H1 (cell line): Measurements from ENCODE around the gene CADM1. TPM values are rescaled to one million over a fixed set of nuclear protein-coding genes. Genes with fewer than 3 reads are reported as not detected.

Source experiments
- CTCF ChIA-PET: fragments of 300-600 bp; sonication (Branson Sonifier 250); formaldehyde crosslinking; loops from one replicate; lab custom pipeline; 2021; ENCODE audit not compliant: partially characterized antibody; lab: Charles Lee
- POLR2A ChIA-PET: fragments of 300-600 bp; sonication (Branson Sonifier 250); formaldehyde crosslinking; loops from one replicate; lab custom pipeline; 2021; ENCODE audit warnings: inconsistent platforms; ENCODE audit not compliant: partially characterized antibody; lab: Charles Lee
- DNase-seq, 2 experiments: peaks; one replicate each; pipeline versions ENCODE4 v3.0.0 to v3.0.0-alpha.2; 2010 to 2022; ENCODE audit warnings: low spot score in 2 of 2, low read depth in 1 of 2, mixed read lengths in 1 of 2
- FAIRE-seq: peaks from 2 replicates; lab custom pipeline; 2011; peaks lifted over from hg19 to GRCh38; lab: Jason Lieb, UNC
- H2AFZ ChIP-seq: 2 replicates; pipeline ENCODE4 v1.8.1; 2012; ENCODE audit warnings: low read length, inconsistent platforms
- H2AK5ac ChIP-seq: 2 replicates; pipeline ENCODE4 v1.6.1; 2013; ENCODE audit warnings: low read depth, low read length
- H2BK120ac ChIP-seq: replicated peaks from 2 replicates; pipeline ENCODE3; 2013; ENCODE audit warnings: low read depth, low read length, inconsistent platforms
- H2BK12ac ChIP-seq: 2 replicates; pipeline ENCODE4 v1.6.1; 2013; ENCODE audit warnings: low read depth, low read length
- H2BK15ac ChIP-seq: 2 replicates; pipeline ENCODE4 v1.6.1; 2013; ENCODE audit warnings: low read length
- H2BK20ac ChIP-seq: 2 replicates; pipeline ENCODE4 v1.6.1; 2013; ENCODE audit warnings: low read length
- H2BK5ac ChIP-seq: 2 replicates; pipeline ENCODE4 v1.6.1; 2013; ENCODE audit warnings: low read depth, low read length
- H3K14ac ChIP-seq: 2 replicates; pipeline ENCODE4 v1.6.1; 2013; ENCODE audit warnings: inconsistent platforms; ENCODE audit not compliant: insufficient read length
- H3K18ac ChIP-seq: 2 replicates; pipeline ENCODE4 v1.6.1; 2013; ENCODE audit warnings: low read length; ENCODE audit errors: extremely low read depth
- H3K23ac ChIP-seq: 2 replicates; pipeline ENCODE4 v1.6.1; 2013; ENCODE audit warnings: inconsistent platforms; ENCODE audit not compliant: insufficient read length
- H3K23me2 ChIP-seq: 2 replicates; pipeline ENCODE4 v1.6.1; 2013; ENCODE audit warnings: low read depth, low read length
- H3K27ac ChIP-seq: 2 replicates; pipeline ENCODE4 v1.6.1; 2011; ENCODE audit warnings: low read depth, low read length, inconsistent platforms
- H3K27me3 ChIP-seq, 4 experiments: replicated peaks in 1 of 4; 1 replicate in 1 of 4; 2 replicates in 3 of 4; pipeline versions ENCODE4 v1.6.1 to v1.8.1; 2011 to 2013; ENCODE audit warnings: low read length in 3 of 4, mild to moderate bottlenecking in 3 of 4, inconsistent platforms in 2 of 4, mixed read lengths in 2 of 4, moderate library complexity in 1 of 4; ENCODE audit not compliant: control insufficient read depth in 3 of 4, insufficient read depth in 3 of 4; ENCODE audit errors: extremely low read depth in 1 of 4
- H3K36me3 ChIP-seq, 4 experiments: 2 replicates each; pipeline versions ENCODE4 v1.6.1 to v1.8.1; 2011 to 2013; ENCODE audit warnings: mild to moderate bottlenecking in 4 of 4, low read length in 3 of 4, moderate library complexity in 2 of 4, control low read depth in 1 of 4, inconsistent platforms in 1 of 4; ENCODE audit not compliant: insufficient read depth in 4 of 4, control insufficient read depth in 2 of 4
- H3K4ac ChIP-seq: replicated peaks from 2 replicates; pipeline ENCODE3; 2013; ENCODE audit warnings: low read length, low read depth, mixed read lengths, inconsistent platforms; ENCODE audit not compliant: insufficient read length
- H3K4me1 ChIP-seq, 4 experiments: replicated peaks in 1 of 4; 1 replicate in 1 of 4; 2 replicates in 3 of 4; pipeline versions ENCODE4 v1.6.1 to v1.8.1; 2011 to 2013; ENCODE audit warnings: low read length in 3 of 4, inconsistent platforms in 2 of 4, mixed read lengths in 1 of 4; ENCODE audit not compliant: insufficient read depth in 4 of 4, control insufficient read depth in 3 of 4
- H3K4me2 ChIP-seq, 2 experiments: 2 replicates each; pipeline versions ENCODE4 v1.6.1 to v1.8.1; 2011 to 2013; ENCODE audit warnings: low read depth in 2 of 2, low read length in 2 of 2, control low read depth in 1 of 2, inconsistent platforms in 1 of 2, mild to moderate bottlenecking in 1 of 2; ENCODE audit not compliant: insufficient read depth in 1 of 2
- H3K4me3 ChIP-seq, 4 experiments: fragments of 200-600, 300-600 bp in 1 of 4; sonication (generic), shearing (Covaris generic), sonication (Bioruptor Twin) in 1 of 4; 2 replicates each; pipeline versions ENCODE4 v1.5.1 to v1.8.1; 2011 to 2016; ENCODE audit warnings: low read length in 4 of 4, low read depth in 3 of 4, control low read depth in 2 of 4, inconsistent platforms in 2 of 4, mild to moderate bottlenecking in 2 of 4, mixed read lengths in 1 of 4, moderate library complexity in 1 of 4; ENCODE audit not compliant: insufficient read depth in 2 of 4; ENCODE audit errors: extremely low read depth in 1 of 4
- H3K56ac ChIP-seq: replicated peaks from 2 replicates; pipeline ENCODE3; 2013; ENCODE audit warnings: low read depth, mild to moderate bottlenecking, mixed read lengths, low read length, inconsistent platforms; ENCODE audit not compliant: insufficient read length
- H3K79me1 ChIP-seq: 2 replicates; pipeline ENCODE4 v1.6.1; 2013; ENCODE audit warnings: low read depth, low read length, control low read depth
- H3K79me2 ChIP-seq, 2 experiments: 2 replicates each; pipeline versions ENCODE4 v1.6.1 to v1.8.1; 2012 to 2013; ENCODE audit warnings: low read length in 2 of 2, mild to moderate bottlenecking in 2 of 2, inconsistent platforms in 1 of 2; ENCODE audit not compliant: insufficient read depth in 2 of 2, control insufficient read depth in 1 of 2
- H3K9ac ChIP-seq, 4 experiments: replicated peaks in 1 of 4; 1 replicate in 1 of 4; 2 replicates in 3 of 4; pipeline versions ENCODE4 v1.6.1 to v1.8.1; 2011 to 2013; ENCODE audit warnings: low read depth in 3 of 4, low read length in 3 of 4, control low read depth in 2 of 4, mild to moderate bottlenecking in 2 of 4, moderate library complexity in 2 of 4, inconsistent platforms in 1 of 4; ENCODE audit errors: extremely low read depth in 1 of 4
- H3K9me3 ChIP-seq, 2 experiments: 2 replicates each; pipeline versions ENCODE4 v1.6.1 to v1.8.1; 2012 to 2013; ENCODE audit warnings: mild to moderate bottlenecking in 2 of 2, moderate library complexity in 2 of 2, control low read depth in 1 of 2, inconsistent platforms in 1 of 2, low read depth in 1 of 2, low read length in 1 of 2, mixed read lengths in 1 of 2; ENCODE audit not compliant: insufficient read depth in 2 of 2
- H4K20me1 ChIP-seq, 2 experiments: replicated peaks in 1 of 2; 2 replicates each; pipeline versions ENCODE3 to v1.8.1; 2011 to 2013; ENCODE audit warnings: inconsistent platforms in 2 of 2, low read length in 2 of 2, mild to moderate bottlenecking in 1 of 2; ENCODE audit not compliant: insufficient read depth in 2 of 2, control insufficient read depth in 1 of 2
- H4K5ac ChIP-seq: 2 replicates; pipeline ENCODE4 v1.6.1; 2013; ENCODE audit warnings: low read length, low read depth, mixed read lengths, inconsistent platforms; ENCODE audit not compliant: insufficient read length
- H4K8ac ChIP-seq: 2 replicates; pipeline ENCODE4 v1.8.0; 2013; ENCODE audit warnings: mild to moderate bottlenecking, moderate library complexity, low read length, inconsistent platforms; ENCODE audit not compliant: insufficient read depth; ENCODE audit errors: extremely low read depth
- H4K91ac ChIP-seq: replicated peaks from 2 replicates; pipeline ENCODE3; 2013; ENCODE audit warnings: low read length, mixed read lengths, inconsistent platforms; ENCODE audit not compliant: insufficient read length
- CTCF ChIP-seq, 3 experiments: IDR thresholded peaks; 1 replicate in 2 of 3; 2 replicates in 1 of 3; pipeline versions ENCODE4 v1.5.1 to v1.6.1; 2011; ENCODE audit warnings: low read length in 3 of 3, mild to moderate bottlenecking in 3 of 3, inconsistent platforms in 2 of 3, low read depth in 1 of 3, moderate library complexity in 1 of 3; ENCODE audit not compliant: insufficient read depth in 1 of 3; ENCODE audit errors: control extremely low read depth in 1 of 3
- SP2 ChIP-seq: IDR thresholded peaks from 2 replicates; pipeline ENCODE4 v1.6.1; 2012; ENCODE audit warnings: mild to moderate bottlenecking, low read length, inconsistent platforms
- WGBS, 2 experiments: shearing (Covaris generic) in 1 of 2; methylation state at CpG; one replicate each; pipeline versions ENCODE4 v1.1.6 to v1.1.7; 2013 to 2015; ENCODE audit warnings: low lambda C conversion rate in 2 of 2, mixed read lengths in 2 of 2, inconsistent platforms in 1 of 2, low coverage in 1 of 2, missing lambda C conversion rate in 1 of 2; ENCODE audit not compliant: insufficient replicate concordance in 2 of 2, insufficient coverage in 1 of 2, insufficient read length in 1 of 2; ENCODE audit errors: extremely low coverage in 1 of 2, missing lambda C conversion rate in 1 of 2; 5-methylcytosine and 5-hydroxymethylcytosine counted together
- polyA plus RNA-seq, 7 experiments: library from polyadenylated mRNA; depleted of rRNA in 3 of 7; stranded (reverse) in 5 of 7; unstranded in 2 of 7; fragments of >200 nt in 5 of 7; fragments of 200-250 nt in 2 of 7; gene quantifications; 1 replicate in 5 of 7; 2 replicates in 1 of 7; 4 replicates in 1 of 7; pipeline versions ENCODE4 v1.2.1 to v1.2.3, GENCODE V29; 2011 to 2013; ENCODE audit warnings: missing spikeins in 2 of 7, mixed read lengths in 2 of 7
- total RNA-seq: library from RNA; stranded (reverse); fragmentation: NEBNext Ultra II Directional; extraction: Animal tissue kit (Norgen Biotek cat#: 25700); gene quantifications from 2 replicates; pipeline ENCODE4 v1.2.1, GENCODE V29; 2021

The CADM1 gene
- total and polyA plus RNA-seq, 2 of the 8 experiments (the other 6 are each of a cell fraction or from before 2014, with no cell fraction given), result 8.3 to 25.3 TPM

DNA sequence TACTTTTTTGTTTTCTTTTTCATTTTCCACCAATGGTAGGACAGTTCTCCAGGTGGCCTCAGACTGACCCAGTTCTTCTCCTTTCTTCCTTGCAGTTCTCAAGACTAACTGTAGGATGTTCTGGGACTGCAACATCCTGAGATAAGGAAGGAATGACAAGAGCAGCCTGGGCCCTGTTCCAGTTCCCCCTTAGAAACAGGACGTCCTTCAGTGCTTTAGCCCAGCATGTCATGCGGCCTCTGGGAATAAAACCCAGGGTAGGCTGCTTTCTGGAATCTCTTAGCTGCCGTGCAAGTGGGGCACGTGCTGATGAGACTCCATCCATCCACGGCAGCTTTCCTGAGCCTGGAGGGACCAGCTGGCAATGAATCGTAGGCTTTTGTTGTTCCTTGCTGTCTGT lies 24.0 kb upstream of the CADM1 start:
- FAIRE-seq (no peak), DNase-seq (no peak)
- no peaks in the 10 kb centered on the region for H3K9me3 ChIP-seq

More for the DNA sequence above, 24.0 kb upstream of the CADM1 start:
- Histone ChIP-seq H4K5ac (peak overlapping the region; percentile 53), H3K23ac (no peak overlapping the region), H3K27ac (no peak overlapping the region; the same call in 1 of the 2 replicates), H3K4me1 (peaks cover 6 to 9% (median 7%) of the 10 kb centered on the region in 4 experiments), H3K14ac (no peak overlapping the region), H2BK20ac (peak overlapping the region; percentile 62; the same call in 1 of the 2 replicates), H2BK5ac (peak overlapping the region; percentile 57; the same call in 1 of the 2 replicates), H3K18ac (peak overlapping the region; percentile 33; the same call in 1 of the 2 replicates), H2AFZ (no peak overlapping the region), H3K4me2 (peak overlapping the region in 1 of 2 experiments; percentile 32; a peak in 1 of 4 replicates), H2BK12ac (peak overlapping the region; percentile 85), H4K20me1 (no peaks in the 10 kb centered on the region), H3K27me3 (no peaks in the 10 kb centered on the region; a peak in 1 of 7 replicates), H2AK5ac (0 out of 2 replicates have a peak overlapping the region, but pooled peaks have one; percentile 57), H3K56ac (no peak overlapping the region), H3K79me1 (no peaks in the 10 kb centered on the region), H3K23me2 (no peaks in the 10 kb centered on the region), H3K4me3 (peak overlapping the region in 1 of 4 experiments; percentile 33; a peak in 1 of 8 replicates), H2BK120ac (peak overlapping the region; percentile 68), H3K79me2 (no peaks in the 10 kb centered on the region), H4K8ac (no peak overlapping the region; the same call in 1 of the 2 replicates), H3K9ac (no peak overlapping the region), H3K4ac (no peak overlapping the region), H2BK15ac (no peak overlapping the region), H4K91ac (peak overlapping the region; percentile 70), H3K36me3 (no peaks in the 10 kb centered on the region)
- TF ChIP-seq SP2, result no peak
- peak in 1 of 3 experiments; percentile 38; a peak in 2 of 4 replicates for TF ChIP-seq CTCF (IDR thresholded peaks at IDR 0.05; ENCODE audit: control extremely low read depth in 1 of 3, insufficient read depth in 1 of 3, low read depth in 1 of 3, low read length in 3 of 3)
- WGBS, 2 experiments, result 79% methylated on average over 6 of the region's 6 CpGs; no CpG with 5 or more reads in 1 of the 2 experiments
- ChIA-PET CTCF (interaction anchor here (0.5 to 7.0 kb wide), 23 partner anchors 9 to 695 kb away, joined by 3 to 64 read pairs (median 5); partner anchors contain the start of gene CADM1), POLR2A (interaction anchor here (0.8 to 0.9 kb wide), 3 partner anchors 24 to 59 kb away, joined by 3 to 4 read pairs (median 3); partner anchors contain the start of gene CADM1)
